ENCODE measurements around the gene AGO4.
"Not testable (repeated sequence)": the region's sequence is repeated elsewhere in the genome, so short reads cannot be mapped to it uniquely, and the experiment has no call there.

The AGO4 gene

GRCh38 chr1:35866991-35867390 lies 59.2 kb downstream of the AGO4 start:
- DNase-seq = no peak

- DNase-seq = not testable (repeated sequence)
Observed at GRCh38 chr1:35869245-35869950, 61.6 kb downstream of the AGO4 start.

- DNase-seq = no peak
Observed at GRCh38 chr1:35870651-35871309, 63.0 kb downstream of the AGO4 start.

- no peak for DNase-seq
Observed at GRCh38 chr1:35873243-35873750, 65.5 kb downstream of the AGO4 start.

GRCh38 chr1:35874115-35874514 lies 66.3 kb downstream of the AGO4 start:
- not testable (repeated sequence) for DNase-seq

- no peak for DNase-seq
Observed at GRCh38 chr1:35876988-35877387, 69.2 kb downstream of the AGO4 start.

- peak in 1 of 5 experiments; percentile 31 for DNase-seq
Observed at GRCh38 chr1:35881850-35882273, 74.0 kb downstream of the AGO4 start.

GRCh38 chr1:35882586-35882944 lies 74.7 kb downstream of the AGO4 start:
- no peak for DNase-seq

- peak; percentile 95 to 97 (median 96) for DNase-seq
Observed at GRCh38 chr1:35882945-35883634, 75.3 kb downstream of the AGO4 start, which contains the start of gene AGO1. Gene AGO1 (plus strand): TSS chr1:35883209. CDS start chr1:35883422, 213 bp downstream.

- DNase-seq = peak; percentile 17 to 53 (median 26)
Observed at GRCh38 chr1:35883635-35884101, 75.9 kb downstream of the AGO4 start.

GRCh38 chr1:35884934-35885333 lies 77.1 kb downstream of the AGO4 start:
- no peak for DNase-seq

- no peak for DNase-seq
Observed at GRCh38 chr1:35885961-35886558, 78.2 kb downstream of the AGO4 start.

- DNase-seq = no peak
Observed at GRCh38 chr1:35886577-35887431, 79.0 kb downstream of the AGO4 start.

- no peak for DNase-seq
Observed at GRCh38 chr1:35887508-35887907, 79.7 kb downstream of the AGO4 start.

GRCh38 chr1:35888255-35888654 lies 80.4 kb downstream of the AGO4 start:
- DNase-seq = no peak

- DNase-seq = not testable (repeated sequence)
Observed at GRCh38 chr1:35888981-35889380, 81.2 kb downstream of the AGO4 start.

GRCh38 chr1:35893051-35893879 lies 85.4 kb downstream of the AGO4 start:
- DNase-seq = no peak

GRCh38 chr1:35894183-35894582 lies 86.4 kb downstream of the AGO4 start:
- no peak for DNase-seq

GRCh38 chr1:35894656-35895055 lies 86.8 kb downstream of the AGO4 start:
- DNase-seq = no peak

GRCh38 chr1:35899941-35900340 lies 92.1 kb downstream of the AGO4 start:
- peak in 1 of 5 experiments; percentile 11 for DNase-seq

GRCh38 chr1:35901235-35901634 lies 93.4 kb downstream of the AGO4 start:
- DNase-seq = no peak

All from T-helper 2 cell (primary cell).